VCaP (cell line): ENCODE data around the gene LARP1.

Experiments
- H3K27ac ChIP-seq: fragments of 450-650 bp; 2 replicates; pipeline ENCODE4 v1.5.1; 2017
- TF ChIP-seq, protein P1 (sequence below): fragments of 450-650 bp; conservative IDR thresholded peaks from 2 replicates; pipeline ENCODE4 v1.5.1; 2017; ENCODE audit warnings: mild to moderate bottlenecking, moderate library complexity

The LARP1 gene

DNA sequence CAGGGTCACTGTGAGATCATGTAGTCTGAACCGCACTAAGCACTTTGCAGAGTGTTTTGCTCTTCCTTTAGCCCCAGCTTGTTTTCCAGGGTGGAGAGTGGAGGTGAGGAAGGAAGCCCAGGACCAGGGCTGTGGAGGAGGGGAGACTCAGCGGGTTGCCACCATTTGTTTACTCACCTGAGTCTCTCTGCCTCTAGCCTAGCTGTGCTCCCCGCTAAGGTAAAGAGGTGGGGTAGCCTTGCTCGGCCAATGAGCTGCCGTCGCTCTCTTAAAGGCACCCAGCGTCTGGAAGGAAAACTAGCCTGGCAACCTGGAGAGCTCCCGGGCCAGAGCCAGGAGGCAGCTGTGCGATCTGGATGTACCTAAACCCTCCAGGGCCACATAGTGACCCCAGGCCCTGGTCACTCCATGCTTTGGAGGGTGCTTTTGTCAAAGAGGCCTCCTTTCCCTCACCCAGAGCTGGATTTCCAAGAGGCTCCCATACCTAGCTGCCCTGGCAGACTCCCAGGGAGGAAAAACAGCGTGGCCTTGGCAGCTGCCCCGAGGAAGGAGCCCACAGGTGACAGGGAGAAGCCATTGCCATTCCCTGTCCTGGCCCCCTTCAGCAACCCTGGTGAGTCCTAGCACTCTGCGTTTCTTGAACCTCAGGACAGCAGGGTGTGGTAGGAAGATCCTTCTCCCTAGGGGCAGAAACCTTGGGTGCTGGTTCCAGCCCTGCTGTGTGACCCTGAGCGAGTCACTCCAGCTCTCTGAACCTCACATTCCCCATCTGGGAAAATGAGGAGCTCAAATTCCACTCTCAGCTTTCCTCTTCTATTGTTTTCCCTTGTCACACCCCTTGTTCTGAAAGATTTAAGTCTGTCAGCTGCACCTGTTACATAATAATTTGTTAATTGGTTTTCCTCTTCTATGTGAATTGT, 42.4 kb upstream of the LARP1 start:
- peak overlapping the region; percentile 55 for H3K27ac ChIP-seq
- TF ChIP-seq, protein P1, sequence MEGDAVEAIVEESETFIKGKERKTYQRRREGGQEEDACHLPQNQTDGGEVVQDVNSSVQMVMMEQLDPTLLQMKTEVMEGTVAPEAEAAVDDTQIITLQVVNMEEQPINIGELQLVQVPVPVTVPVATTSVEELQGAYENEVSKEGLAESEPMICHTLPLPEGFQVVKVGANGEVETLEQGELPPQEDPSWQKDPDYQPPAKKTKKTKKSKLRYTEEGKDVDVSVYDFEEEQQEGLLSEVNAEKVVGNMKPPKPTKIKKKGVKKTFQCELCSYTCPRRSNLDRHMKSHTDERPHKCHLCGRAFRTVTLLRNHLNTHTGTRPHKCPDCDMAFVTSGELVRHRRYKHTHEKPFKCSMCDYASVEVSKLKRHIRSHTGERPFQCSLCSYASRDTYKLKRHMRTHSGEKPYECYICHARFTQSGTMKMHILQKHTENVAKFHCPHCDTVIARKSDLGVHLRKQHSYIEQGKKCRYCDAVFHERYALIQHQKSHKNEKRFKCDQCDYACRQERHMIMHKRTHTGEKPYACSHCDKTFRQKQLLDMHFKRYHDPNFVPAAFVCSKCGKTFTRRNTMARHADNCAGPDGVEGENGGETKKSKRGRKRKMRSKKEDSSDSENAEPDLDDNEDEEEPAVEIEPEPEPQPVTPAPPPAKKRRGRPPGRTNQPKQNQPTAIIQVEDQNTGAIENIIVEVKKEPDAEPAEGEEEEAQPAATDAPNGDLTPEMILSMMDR = no peak

DNA sequence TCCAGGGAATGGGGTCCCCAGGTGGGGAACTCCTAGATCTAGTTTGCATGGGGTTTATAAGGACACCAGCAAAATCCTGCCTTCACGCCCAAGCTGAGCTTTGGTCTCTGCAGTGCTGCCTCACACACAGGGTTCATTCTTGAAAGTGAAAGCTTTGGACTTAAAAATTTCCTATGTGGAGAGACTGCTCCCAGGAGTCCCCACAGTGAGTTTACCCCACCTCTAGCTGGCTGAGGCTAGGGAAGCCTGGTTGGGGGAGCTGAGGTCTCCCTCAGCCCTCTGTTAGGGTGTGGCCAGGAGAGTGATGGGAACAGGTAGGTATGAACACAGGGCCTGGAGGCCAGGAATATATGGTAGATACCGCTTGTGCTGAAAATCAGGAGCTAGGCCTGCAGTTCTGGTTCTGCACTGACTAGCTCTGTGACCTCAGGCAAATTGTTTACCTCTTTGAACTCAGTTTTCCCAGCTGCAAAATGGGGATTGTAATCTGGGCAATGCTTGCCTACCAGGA, 41.5 kb upstream of the LARP1 start:
- TF ChIP-seq, protein P1 = no peak
- peak overlapping the region; percentile 55 for H3K27ac ChIP-seq

DNA sequence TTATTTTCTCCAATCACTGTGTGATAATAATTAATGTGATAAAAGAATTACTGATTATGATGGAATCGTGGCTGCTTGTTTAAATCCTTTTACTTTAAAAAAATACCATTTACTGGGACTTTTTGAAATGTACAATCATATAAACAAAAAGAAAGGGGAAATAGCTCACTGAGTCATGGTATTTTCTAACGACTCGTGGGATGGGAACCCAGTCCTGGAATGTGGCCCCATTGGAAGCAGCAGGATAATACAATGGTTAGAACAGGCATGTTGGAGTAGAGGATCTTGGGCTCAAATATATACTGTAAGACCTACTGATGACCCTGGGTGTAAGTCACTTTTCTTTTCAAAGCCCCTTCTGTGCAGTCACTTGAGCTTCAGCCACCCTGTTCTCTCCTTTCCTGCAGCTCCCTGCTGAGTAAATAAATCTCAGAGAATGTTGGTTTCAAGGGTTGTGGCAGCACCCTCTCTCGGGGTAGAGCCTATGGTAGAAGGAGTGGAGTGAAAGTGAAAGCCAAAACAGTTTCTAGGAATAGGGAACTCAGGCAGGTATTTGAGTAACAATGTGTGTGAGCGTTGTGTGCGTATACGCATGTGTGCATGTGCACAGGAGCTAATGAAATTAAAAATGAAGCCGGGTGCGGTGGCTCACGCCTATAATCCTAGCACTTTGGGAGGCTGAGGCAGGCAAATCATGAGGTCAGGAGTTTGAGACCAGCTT, 40.8 kb upstream of the LARP1 start:
- TF ChIP-seq, protein P1 = no peak
- no peak overlapping the region for H3K27ac ChIP-seq

DNA sequence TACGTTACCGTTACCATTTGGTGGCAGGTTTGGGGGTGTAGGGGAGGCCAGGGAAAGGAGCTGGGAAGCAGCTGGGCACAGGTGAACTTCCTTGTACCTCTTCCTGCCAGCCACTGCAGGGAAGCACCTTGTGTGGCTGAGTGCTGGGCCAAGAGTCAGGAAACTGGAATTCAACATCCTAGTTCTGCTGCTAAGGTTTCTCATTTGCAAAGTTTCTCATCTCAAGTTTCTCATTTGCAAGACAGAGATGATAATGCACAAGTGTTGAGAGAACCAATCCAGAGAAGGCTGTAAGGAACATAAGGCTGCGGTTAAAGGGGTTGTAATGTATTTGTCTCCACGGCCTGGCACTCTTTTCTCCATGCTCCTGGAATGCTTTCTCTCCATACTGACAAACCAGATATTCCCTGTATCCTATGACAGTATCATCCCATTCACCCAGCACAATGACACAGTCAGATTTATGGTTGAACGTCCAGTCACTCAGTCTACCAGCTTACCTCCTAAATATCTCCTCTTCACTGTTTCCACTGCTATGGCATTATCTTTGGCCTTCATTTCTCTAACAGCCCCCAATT, 33.6 kb upstream of the LARP1 start:
- H3K27ac ChIP-seq = no peak overlapping the region
- TF ChIP-seq, protein P1 = no peak

DNA sequence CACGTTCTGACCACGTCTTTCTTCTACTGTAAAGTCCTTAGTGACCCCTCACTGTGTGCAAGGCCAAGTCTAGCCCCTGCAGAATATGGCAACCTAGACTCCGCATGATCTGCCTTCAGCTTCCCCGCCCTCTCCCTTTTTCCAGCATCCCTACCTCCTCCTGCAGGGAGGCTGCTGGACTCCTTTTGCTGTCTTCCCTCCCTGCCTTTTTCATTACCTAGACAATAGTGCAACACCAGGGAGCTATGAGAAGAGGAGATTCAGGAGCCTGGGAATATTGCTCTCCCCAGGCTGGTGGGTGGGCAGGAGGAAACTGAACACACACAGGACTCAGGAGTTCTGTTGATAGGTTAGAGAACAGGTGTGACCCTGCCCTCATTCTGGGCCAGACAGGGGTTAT, 33.1 kb upstream of the LARP1 start:
- TF ChIP-seq, protein P1 = no peak
- H3K27ac ChIP-seq = no peak overlapping the region

DNA sequence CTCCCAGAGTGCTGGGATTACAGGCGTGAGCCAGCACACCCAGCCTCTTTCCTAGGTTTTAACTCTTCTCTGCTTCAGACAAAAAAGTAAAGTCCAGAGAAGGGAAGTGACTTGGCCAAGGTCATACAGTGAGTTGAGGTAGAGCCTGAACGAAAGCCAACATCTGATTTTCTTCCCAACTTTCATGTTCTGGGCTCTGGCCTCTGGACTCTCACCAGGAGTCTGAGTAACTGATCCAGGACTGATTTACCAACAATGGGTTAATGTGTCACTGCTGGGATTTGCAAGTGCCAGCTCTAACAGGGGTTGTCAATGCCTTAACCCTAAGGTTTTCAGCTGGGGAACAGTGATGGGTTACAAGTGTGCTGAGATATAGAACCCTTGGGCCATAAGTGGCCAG, 32.2 kb upstream of the LARP1 start:
- TF ChIP-seq, protein P1 = no peak
- no peak overlapping the region for H3K27ac ChIP-seq
